Femur (tissue), 1 donor: Measurements from ENCODE around the gene MRPL51.

ENCODE experiments used
- DNase-seq: peaks from one replicate; pipeline ENCODE4 v3.0.0-alpha.2; 2017

Gene MRPL51

DNA sequence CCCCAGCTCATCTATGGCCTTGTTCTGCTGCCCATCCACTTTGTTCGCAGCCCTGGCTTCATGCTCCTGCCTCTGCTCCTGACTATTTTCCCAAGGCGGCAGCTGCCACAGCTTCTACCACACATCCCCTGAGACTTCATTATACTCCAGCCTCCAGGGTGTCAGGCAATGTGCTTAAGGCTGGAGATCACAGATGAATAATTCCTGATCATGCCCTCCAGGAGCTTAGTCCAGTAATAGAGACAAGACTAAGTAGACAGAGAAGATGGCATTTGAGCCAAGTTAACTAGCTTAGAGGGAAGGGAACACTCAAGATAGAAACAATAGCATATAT lies 34.1 kb downstream of the MRPL51 start:
- no peak for DNase-seq

DNA sequence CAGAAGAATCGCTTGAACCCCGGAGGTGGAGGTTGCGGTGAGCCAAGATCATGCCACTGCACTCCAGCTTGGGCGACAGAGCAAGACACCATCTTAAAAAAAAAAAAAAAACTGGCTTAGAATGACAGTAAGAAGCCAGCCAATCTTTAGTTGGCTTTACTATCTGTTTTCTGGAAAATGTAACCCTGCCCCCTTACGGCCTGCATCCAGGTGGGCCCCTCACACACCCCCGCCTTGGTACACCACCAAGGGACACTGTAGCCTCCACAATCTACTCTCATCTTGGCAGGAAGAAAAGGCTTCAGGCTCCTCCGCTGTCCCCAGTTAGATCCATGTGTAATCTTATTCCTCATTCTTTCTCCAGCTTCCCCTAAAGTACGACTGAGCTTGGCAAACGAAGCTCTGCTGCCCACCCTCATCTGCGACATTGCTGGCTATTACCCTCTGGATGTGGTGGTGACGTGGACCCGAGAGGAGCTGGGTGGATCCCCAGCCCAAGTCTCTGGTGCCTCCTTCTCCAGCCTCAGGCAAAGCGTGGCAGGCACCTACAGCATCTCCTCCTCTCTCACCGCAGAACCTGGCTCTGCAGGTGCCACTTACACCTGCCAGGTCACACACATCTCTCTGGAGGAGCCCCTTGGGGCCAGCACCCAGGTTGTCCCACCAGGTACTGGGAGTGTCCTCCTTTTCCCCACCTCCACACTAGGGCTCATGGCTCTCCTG lies 34.6 kb downstream of the MRPL51 start:
- DNase-seq, result no peak

DNA sequence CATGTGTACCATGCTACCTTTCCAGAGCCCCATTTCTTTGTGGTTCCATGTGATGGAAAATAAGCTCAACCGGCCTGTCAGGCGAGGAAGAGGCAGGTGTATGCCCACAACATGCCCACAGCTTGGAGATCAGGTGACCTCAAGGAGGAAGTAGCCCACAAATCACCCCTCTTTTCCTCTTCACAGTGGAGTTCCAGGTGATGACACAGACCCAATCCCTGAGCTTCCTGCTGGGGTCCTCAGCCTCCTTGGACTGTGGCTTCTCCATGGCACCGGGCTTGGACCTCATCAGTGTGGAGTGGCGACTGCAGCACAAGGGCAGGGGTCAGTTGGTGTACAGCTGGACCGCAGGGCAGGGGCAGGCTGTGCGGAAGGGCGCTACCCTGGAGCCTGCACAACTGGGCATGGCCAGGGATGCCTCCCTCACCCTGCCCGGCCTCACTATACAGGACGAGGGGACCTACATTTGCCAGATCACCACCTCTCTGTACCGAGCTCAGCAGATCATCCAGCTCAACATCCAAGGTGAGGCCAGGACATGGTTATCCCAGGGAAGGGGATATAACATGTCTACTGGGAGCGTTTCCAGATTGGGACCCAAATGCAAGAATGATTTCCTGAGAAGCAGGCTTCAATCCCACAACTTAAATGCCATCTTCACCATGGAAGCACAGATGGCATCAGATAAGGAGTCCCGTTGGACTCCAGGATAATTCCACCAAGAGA lies 35.7 kb downstream of the MRPL51 start:
- no peak for DNase-seq

DNA sequence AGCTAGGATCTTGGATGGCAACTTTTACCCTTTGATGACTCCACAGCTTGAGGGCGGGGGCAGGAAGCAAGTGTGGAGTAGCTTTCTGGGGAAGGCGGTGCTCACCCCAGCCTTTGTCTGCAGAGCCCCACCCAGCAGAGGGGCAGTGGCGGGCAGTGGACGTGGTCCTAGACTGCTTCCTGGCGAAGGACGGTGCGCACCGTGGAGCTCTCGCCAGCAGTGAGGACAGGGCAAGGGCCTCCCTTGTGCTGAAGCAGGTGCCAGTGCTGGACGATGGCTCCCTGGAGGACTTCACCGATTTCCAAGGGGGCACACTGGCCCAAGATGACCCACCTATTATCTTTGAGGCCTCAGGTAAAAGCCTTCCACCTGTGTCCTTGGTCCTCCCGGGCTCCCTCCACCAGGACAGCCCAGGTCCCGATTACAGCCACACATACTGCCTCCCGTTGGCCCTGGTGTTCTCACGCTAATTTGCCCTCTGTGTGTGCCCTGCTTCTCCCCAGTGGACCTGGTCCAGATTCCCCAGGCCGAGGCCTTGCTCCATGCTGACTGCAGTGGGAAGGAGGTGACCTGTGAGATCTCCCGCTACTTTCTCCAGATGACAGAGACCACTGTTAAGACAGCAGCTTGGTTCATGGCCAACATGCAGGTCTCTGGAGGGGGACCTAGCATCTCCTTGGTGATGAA lies 40.0 kb downstream of the MRPL51 start:
- no peak for DNase-seq

DNA sequence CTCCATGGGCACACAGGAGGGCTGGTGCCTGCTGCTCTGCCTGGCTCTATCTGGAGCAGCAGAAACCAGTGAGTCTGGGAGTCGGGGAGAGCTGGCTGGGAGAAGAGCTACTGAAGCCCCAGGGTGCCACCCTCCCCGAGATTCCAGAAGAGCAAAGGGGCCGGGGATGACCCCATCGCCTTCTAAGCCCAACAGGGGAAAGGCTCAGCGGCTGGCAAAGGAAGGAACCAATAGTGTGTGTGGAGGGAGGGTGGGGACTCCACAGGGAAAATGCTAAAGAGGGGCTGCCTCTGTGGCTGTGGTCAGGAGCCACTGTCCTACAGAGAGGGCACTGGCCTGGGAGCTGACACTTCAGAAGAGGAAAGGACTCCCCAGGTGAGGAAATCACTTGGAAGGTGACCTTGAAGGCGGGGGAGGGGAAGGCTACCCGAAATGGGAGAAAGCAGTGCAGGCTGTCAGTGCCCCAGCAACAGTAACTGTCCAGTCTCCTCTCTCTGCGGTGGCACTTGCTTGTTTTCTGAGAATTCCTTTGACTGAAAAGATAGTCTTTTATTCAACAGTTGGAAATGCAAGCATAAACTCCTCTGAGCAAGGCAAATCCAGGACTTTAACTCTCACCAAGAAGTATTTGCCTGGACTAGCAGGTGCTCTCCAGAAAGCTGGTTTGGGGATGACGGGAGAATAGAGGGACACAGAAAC lies 40.7 kb downstream of the MRPL51 start:
- DNase-seq, result no peak

DNA sequence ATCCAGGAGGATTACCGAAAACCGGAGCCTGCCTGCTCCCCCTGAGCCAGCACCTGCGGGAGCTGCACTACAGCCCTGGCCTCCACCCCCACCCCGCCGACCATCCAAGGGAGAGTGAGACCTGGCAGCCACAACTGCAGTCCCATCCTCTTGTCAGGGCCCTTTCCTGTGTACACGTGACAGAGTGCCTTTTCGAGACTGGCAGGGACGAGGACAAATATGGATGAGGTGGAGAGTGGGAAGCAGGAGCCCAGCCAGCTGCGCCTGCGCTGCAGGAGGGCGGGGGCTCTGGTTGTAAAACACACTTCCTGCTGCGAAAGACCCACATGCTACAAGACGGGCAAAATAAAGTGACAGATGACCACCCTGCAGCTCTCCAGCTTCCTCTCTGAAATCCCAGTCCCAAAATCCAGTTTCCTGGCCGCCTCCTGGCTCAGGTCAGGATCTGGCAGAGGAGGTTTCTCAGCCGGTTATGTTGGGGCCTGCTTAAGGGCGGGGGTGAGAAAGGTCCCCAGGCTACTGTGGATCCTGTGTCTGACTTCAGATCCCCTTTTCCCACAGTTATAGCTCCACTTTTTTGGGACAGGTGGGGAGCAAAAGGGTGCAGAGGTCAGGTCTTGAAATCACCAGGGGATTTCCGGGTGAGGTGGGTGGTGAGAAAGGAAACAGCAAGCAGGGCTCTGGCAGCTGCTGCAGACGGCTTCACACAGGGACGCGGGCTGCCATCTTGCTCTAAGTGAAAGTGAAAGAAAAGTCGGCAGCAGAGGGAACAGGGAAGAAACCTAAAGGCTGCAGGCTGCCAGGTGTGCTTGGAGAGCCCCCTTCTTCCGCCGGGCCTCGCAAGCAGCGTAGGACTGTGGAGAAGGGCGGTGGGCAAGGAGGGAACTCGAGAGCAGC lies 41.5 kb downstream of the MRPL51 start, which contains the start of gene TAPBPL:
Gene TAPBPL, plus strand, starts transcription at position 695 of the 897 bp plus-strand sequence. CDS start 207 bp downstream, outside the sequence.
- DNase-seq, result peak; percentile 93

DNA sequence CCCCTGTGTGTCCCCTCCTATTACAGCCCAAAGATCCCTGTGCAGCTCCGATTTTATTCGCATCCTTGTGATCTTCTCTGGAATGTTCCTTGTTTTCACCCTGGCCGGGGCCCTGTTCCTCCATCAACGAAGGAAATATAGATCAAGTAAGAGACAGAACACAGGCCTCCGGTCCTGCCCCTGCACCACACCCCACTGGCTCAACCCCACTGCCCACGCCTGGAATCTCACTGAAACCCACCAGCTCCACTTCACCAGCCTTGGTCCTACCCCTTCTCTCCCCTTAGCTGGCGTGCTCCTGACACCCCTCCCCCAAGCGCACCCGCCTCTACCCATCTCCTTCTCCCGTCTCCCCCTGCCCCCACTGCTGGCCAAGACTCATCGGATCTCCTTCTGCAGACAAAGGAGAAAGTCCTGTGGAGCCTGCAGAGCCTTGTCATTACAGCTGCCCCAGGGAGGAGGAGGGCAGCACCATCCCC lies 42.2 kb downstream of the MRPL51 start:
- DNase-seq, result no peak

DNA sequence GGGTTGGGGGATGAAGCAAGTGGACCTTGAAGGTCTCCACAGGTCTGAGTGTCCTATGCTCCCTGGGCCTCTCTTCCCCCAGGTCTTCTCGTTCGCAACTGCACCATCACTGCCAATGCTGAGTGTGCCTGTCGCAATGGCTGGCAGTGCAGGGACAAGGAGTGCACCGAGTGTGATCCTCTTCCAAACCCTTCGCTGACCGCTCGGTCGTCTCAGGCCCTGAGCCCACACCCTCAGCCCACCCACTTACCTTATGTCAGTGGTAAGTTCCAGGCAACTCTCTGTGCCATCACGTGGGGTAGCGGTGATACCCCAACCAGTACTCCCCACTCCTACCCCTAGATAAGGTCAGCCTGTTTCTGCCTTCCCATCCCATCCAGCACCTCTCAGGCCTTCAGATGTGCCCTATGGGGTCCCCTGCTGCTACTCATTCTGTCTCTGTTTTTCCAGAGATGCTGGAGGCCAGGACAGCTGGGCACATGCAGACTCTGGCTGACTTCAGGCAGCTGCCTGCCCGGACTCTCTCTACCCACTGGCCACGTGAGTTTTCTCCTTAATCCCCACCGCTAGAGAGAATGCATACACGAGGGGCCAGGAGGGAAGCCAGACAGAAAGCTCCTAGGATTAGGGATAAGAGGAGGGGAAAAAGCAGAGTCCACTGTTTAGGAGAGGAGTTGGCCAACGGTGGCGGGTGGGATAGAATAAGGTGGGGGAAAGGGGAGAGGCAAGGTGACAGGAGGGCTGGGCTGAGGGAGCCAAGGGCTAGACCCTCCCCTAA lies 42.8 kb downstream of the MRPL51 start:
- DNase-seq, result no peak

DNA sequence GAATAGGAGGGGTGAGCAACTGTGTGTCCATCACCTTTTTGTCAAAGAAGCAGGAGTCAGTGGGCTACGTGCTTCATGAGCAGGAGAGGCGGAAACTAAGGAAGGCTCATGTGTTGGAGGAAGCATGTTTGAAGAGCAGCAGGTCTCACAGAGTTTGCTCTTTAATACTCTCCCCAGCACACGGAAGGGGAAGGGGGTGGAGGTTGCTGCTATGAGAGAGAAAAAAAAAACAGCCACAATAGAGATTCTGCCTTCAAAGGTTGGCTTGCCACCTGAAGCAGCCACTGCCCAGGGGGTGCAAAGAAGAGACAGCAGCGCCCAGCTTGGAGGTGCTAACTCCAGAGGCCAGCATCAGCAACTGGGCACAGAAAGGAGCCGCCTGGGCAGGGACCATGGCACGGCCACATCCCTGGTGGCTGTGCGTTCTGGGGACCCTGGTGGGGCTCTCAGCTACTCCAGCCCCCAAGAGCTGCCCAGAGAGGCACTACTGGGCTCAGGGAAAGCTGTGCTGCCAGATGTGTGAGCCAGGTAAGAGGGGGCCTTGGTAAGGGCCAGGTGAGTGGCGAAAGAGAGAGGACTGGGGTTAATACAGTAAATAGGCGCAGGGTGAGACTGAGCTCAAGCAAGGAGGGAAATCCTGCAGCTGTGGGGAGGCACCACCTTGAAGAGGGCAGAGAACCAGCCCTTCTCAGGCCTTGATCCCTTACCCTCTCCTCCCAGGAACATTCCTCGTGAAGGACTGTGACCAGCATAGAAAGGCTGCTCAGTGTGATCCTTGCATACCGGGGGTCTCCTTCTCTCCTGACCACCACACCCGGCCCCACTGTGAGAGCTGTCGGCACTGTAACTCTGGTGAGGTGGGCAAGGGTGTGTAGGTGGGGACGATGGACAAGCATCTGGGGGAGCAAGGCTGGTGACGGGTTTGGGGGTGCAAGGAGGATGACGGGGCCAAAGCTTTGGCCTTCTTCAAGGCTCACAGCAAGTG lies 48.1 kb downstream of the MRPL51 start, which contains the start of gene CD27:
Gene CD27, plus strand, starts transcription at position 252 of the 985 bp plus-strand sequence. Its CDS starts 141 bp downstream, at position 393.
- DNase-seq, result no peak

DNA sequence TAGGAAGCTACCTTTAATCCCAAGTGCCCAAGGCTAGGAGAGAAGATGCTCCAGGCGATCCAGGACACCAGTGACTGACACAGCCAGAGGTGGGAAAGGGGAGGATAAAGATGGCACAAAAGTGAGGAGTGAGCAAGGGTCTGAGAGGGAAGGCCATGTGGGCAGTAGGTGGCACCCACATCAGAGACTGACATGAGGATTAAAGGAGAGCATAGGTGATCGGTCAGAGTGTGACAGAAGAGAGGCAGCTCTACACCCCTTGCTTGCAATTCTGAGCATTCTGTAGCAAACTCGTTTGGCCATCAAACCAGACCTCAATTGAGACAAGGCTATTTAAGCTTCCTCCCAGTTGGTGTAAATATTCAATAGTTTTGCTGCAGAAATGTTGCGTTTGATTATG lies 49.0 kb downstream of the MRPL51 start:
- no peak for DNase-seq

DNA sequence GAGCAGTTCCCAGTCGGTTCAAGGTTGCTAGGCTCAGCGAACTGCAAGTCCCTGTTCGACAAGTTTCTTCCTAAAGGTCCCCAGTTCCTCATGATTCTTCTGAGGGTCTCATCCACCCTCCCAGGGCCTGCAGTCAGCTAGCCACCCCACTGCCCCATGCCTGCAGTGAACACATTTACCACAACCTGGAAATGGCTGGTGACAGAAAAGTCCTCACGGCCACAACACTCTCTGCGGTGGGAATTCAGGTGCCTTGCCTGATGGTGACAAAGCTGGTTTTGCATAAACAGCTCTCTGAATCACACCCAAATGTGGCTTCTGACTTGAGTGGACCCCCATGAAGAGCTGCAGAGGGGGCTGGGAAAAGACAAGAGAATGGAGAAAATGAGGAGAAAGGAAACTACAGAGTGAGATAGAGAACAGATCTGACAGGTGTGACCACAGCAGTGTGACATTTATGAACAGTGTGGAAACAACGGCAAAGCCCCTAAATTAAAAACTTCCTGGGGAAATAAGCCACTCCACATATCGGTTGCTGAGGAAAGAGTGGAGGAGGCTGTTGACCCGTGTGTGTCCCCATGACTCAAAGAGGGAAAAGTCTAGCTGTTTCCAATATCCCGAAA lies 49.6 kb downstream of the MRPL51 start:
- DNase-seq, result no peak

DNA sequence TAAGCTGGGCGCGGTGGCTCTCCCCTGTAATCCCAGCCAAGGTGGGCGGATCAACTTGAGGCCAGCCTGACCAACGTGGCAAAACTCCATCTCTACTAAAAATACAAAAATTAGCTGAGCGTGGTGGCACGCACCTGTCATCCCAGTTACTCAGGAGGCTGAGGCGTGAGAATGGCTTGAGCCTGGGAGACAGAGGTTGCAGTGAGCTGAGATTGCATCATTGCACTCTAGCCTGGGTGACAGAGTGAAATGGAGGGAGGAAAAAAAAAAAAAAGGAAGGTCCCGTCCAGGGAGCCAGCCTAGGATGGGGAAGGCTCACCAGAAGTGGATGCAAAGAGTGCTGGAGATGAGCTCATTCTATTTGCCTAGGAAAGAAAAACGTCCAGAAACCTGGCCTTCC lies 50.2 kb downstream of the MRPL51 start:
- no peak for DNase-seq
